HepG2 (cell line): ENCODE measurements around the gene HTR4. TPM values are rescaled to one million over a fixed set of nuclear protein-coding genes. Genes with fewer than 3 reads are reported as not detected.

ENCODE experiments used
- ATAC-seq: fragments of 200-7000 bp; cut with Tn5 transposase; 3 replicates; pipeline ENCODE4 v1.9.1; 2020; ENCODE audit warnings: mild to moderate bottlenecking, moderate library complexity
- BruUV-seq: library from RNA; stranded (reverse); fragments of 400-500 nt; replicated peaks from 2 replicates; lab custom pipeline; 2021; lab: Mats Ljungman, UMichigan
- CTCF ChIA-PET: fragments of 300-600 bp; formaldehyde crosslinking; extraction: SDS; loops from one replicate; lab custom pipeline; 2021; ENCODE audit warnings: low total read pairs, inconsistent platforms, low intra/inter-chr PET ratio; lab: Yijun Ruan, JAX
- POLR2A ChIA-PET: fragments of 350-600 bp; sonication (Branson Sonifier 250); formaldehyde crosslinking; loops from one replicate; lab custom pipeline; 2020; ENCODE audit warnings: antibody characterized with exemption, inconsistent platforms; lab: Yijun Ruan, JAX
- DNase-seq: peaks from one replicate; pipeline ENCODE4 v3.0.0-alpha.2; 2015; ENCODE audit warnings: low spot score
- FAIRE-seq: peaks from 3 replicates; lab custom pipeline; 2011; peaks lifted over from hg19 to GRCh38; lab: Jason Lieb, UNC
- H2AFZ ChIP-seq: one replicate; pipeline ENCODE4 v1.6.1; 2011; ENCODE audit warnings: low read length, inconsistent platforms
- H3K27ac ChIP-seq: fragments of 300-600 bp; 3 replicates; pipeline ENCODE4 v1.8.0; 2011; ENCODE audit warnings: mixed run types, mild to moderate bottlenecking, mixed read lengths, low read length, inconsistent platforms; ENCODE audit not compliant: insufficient read depth; ENCODE audit errors: extremely low read length
- H3K27me3 ChIP-seq, 2 experiments: fragments of 200-600 bp in 1 of 2; 2 replicates in 1 of 2; 3 replicates in 1 of 2; pipeline versions ENCODE4 v1.6.0 to v1.8.0; 2011; ENCODE audit warnings: low read length in 2 of 2, mild to moderate bottlenecking in 2 of 2, moderate library complexity in 2 of 2, inconsistent platforms in 1 of 2; ENCODE audit not compliant: insufficient read depth in 2 of 2, control insufficient read depth in 1 of 2
- H3K36me3 ChIP-seq, 2 experiments: fragments of 200-600 bp in 1 of 2; replicated peaks in 1 of 2; 2 replicates in 1 of 2; 3 replicates in 1 of 2; pipeline versions ENCODE4 v1.5.1 to v1.8.0; 2011; ENCODE audit warnings: low read length in 2 of 2, inconsistent platforms in 1 of 2; ENCODE audit not compliant: insufficient read depth in 2 of 2, control insufficient read depth in 1 of 2
- H3K4me1 ChIP-seq: 2 replicates; pipeline ENCODE4 v1.5.1; 2012; ENCODE audit warnings: low read length, inconsistent platforms; ENCODE audit not compliant: insufficient read depth
- H3K4me2 ChIP-seq: 2 replicates; pipeline ENCODE4 v1.6.0; 2011; ENCODE audit warnings: low read depth, low read length, inconsistent platforms
- H3K4me3 ChIP-seq, 3 experiments: fragments of 200-600 bp in 1 of 3; sonication (generic), shearing (Covaris generic) in 1 of 3; replicated peaks in 1 of 3; 2 replicates each; pipeline ENCODE4 v1.5.1; 2011 to 2016; ENCODE audit warnings: low read length in 3 of 3, inconsistent platforms in 2 of 3, low read depth in 2 of 3, mild to moderate bottlenecking in 2 of 3, control low read depth in 1 of 3, mixed read lengths in 1 of 3; ENCODE audit not compliant: insufficient read depth in 1 of 3
- H3K79me2 ChIP-seq: one replicate; pipeline ENCODE4 v1.6.1; 2011; ENCODE audit warnings: low read length, inconsistent platforms; ENCODE audit not compliant: insufficient read depth
- H3K9ac ChIP-seq: 2 replicates; pipeline ENCODE4 v1.6.0; 2011; ENCODE audit warnings: mild to moderate bottlenecking, low read depth, low read length, inconsistent platforms; ENCODE audit not compliant: insufficient read depth
- H3K9me3 ChIP-seq: 2 replicates; pipeline ENCODE4 v1.5.1; 2012; ENCODE audit warnings: mild to moderate bottlenecking, low read length
- H4K20me1 ChIP-seq: 2 replicates; pipeline ENCODE4 v1.6.0; 2011; ENCODE audit warnings: inconsistent platforms, mild to moderate bottlenecking, low read length, moderate library complexity; ENCODE audit not compliant: insufficient read depth
- ATF3 ChIP-seq: sonication (generic); formaldehyde crosslinking; IDR thresholded peaks from 2 replicates; pipeline ENCODE4 v1.4.0; 2020; ENCODE audit warnings: missing genetic modification reagents
- HNF1A ChIP-seq, 2 experiments: sonication (generic) in 1 of 2; formaldehyde crosslinking in 1 of 2; IDR thresholded peaks; 2 replicates each; pipeline versions ENCODE4 v1.4.0 to v1.6.1; 2016 to 2020; ENCODE audit warnings: borderline replicate concordance in 1 of 2, low read depth in 1 of 2, mild to moderate bottlenecking in 1 of 2, missing genetic modification reagents in 1 of 2
- ISX ChIP-seq: sonication (generic); formaldehyde crosslinking; conservative IDR thresholded peaks from 2 replicates; pipeline ENCODE4 v1.5.0; 2020; ENCODE audit warnings: missing genetic modification reagents
- PCBP1 ChIP-seq: fragments of 200-400 bp; formaldehyde crosslinking; IDR thresholded peaks from 2 replicates; pipeline ENCODE4 v1.6.1; 2017; ENCODE audit warnings: mild to moderate bottlenecking, low read depth, low read length, borderline replicate concordance
- PLSCR1 ChIP-seq: sonication (generic); formaldehyde crosslinking; IDR thresholded peaks from 2 replicates; pipeline ENCODE4 v1.5.0; 2020; ENCODE audit warnings: missing genetic modification reagents, mild to moderate bottlenecking, borderline replicate concordance
- SOX13 ChIP-seq, 3 experiments: fragments of 450-650 bp in 1 of 3; sonication (generic) in 1 of 3; formaldehyde crosslinking in 1 of 3; IDR thresholded peaks in 2 of 3; conservative IDR thresholded peaks in 1 of 3; 2 replicates each; pipeline versions ENCODE4 v1.5.0 to v1.6.1; 2016 to 2020; ENCODE audit warnings: antibody characterized with exemption in 1 of 3, mild to moderate bottlenecking in 1 of 3, missing compliant biosample characterization in 1 of 3, missing genetic modification reagents in 1 of 3, moderate library complexity in 1 of 3
- ZBTB3 ChIP-seq: sonication (generic); formaldehyde crosslinking; IDR thresholded peaks from 2 replicates; pipeline ENCODE4 v1.4.0; 2020; ENCODE audit warnings: low read depth, mild to moderate bottlenecking, moderate library complexity, missing genetic modification reagents, borderline replicate concordance
- ZFYVE20 ChIP-seq: sonication (generic); formaldehyde crosslinking; IDR thresholded peaks from 2 replicates; pipeline ENCODE4 v1.8.0; 2023; ENCODE audit warnings: low read depth, mild to moderate bottlenecking, moderate library complexity, missing genetic modification reagents, borderline replicate concordance
- ZKSCAN1 ChIP-seq: fragments of 150-350 bp; IDR thresholded peaks from 2 replicates; pipeline ENCODE4 v1.6.1; 2014; ENCODE audit warnings: low read length
- ZNF549 ChIP-seq: sonication (generic); formaldehyde crosslinking; IDR thresholded peaks from 2 replicates; pipeline ENCODE4 v1.5.0; 2020; ENCODE audit warnings: missing genetic modification reagents
- ZNF563 ChIP-seq: sonication (generic); formaldehyde crosslinking; IDR thresholded peaks from 2 replicates; pipeline ENCODE4 v1.8.0; 2022; ENCODE audit warnings: mild to moderate bottlenecking, moderate library complexity, missing genetic modification reagents
- ZNF652 ChIP-seq: IDR thresholded peaks from 2 replicates; pipeline ENCODE4 v1.6.1; 2016; ENCODE audit warnings: low read depth, borderline replicate concordance
- WGBS: methylation state at CpG from one replicate; pipeline ENCODE4 v1.1.6; 2017; ENCODE audit warnings: low lambda C conversion rate; 5-methylcytosine and 5-hydroxymethylcytosine counted together
- in situ Hi-C: cut with HindIII; loops from 2 replicates; pipeline ENCODE4 v1.10.0; 2017; ENCODE audit warnings: low pct_unique_long_range_greater_than_20kb; ENCODE audit not compliant: extremely low pct_ligation_motif_present
- intact Hi-C: fragments of 100-400 bp; cut with micrococcal nuclease; formaldehyde crosslinking; loops from one replicate; pipeline ENCODE4 v1.10.0; 2022; ENCODE audit not compliant: unreplicated experiment
- polyA plus RNA-seq, 8 experiments: library from polyadenylated mRNA; depleted of rRNA in 3 of 8; stranded (reverse) in 7 of 8; unstranded in 1 of 8; fragments of >200 nt; fragmentation: Illumina TruSeq in 4 of 8; extraction: Trizol in 4 of 8; gene quantifications; 2 replicates each; pipeline versions ENCODE4 v1.2.1 to v1.2.3, GENCODE V29; 2011 to 2016; ENCODE audit warnings: low read depth in 4 of 8, missing spikeins in 1 of 8, mixed read lengths in 1 of 8; ENCODE audit not compliant: insufficient read depth in 1 of 8
- total RNA-seq, 5 experiments: library from RNA; depleted of rRNA; stranded (reverse); fragments of >200 nt; fragmentation: Illumina TruSeq; extraction: Trizol; gene quantifications; 2 replicates each; pipeline ENCODE4 v1.2.3, GENCODE V29; 2016; ENCODE audit warnings: low read depth in 1 of 5

The HTR4 gene
- total and polyA plus RNA-seq, 2 of the 13 experiments (the other 11 are each of a cell fraction or from before 2014, with no cell fraction given): not detected

GRCh38 chr5:148623101-148623500, 31.2 kb downstream of the HTR4 start (continued):
- TF ChIP-seq SOX13 (IDR thresholded peaks at IDR 0.05) (no peak), SOX13 (CRISPR knock-in tag; conservative IDR thresholded peaks at IDR 0.05 in 1 of 2, IDR thresholded peaks at IDR 0.05 in 1 of 2) (no peak), ZNF549 (CRISPR knock-in tag) (no peak)

GRCh38 chr5:148620696-148621095, 33.6 kb downstream of the HTR4 start:
- in situ Hi-C loops (no loop called here), intact Hi-C loops (no loop called here)
- Histone ChIP-seq H3K4me2 (no peak overlapping the region), H2AFZ (no peak overlapping the region), H3K79me2 (no peaks in the 10 kb centered on the region), H3K4me3 (no peak overlapping the region), H3K9me3 (no peaks in the 10 kb centered on the region), H3K4me1 (no peaks in the 10 kb centered on the region), H3K27ac (no peak overlapping the region), H3K27me3 (no peaks in the 10 kb centered on the region), H4K20me1 (no peaks in the 10 kb centered on the region), H3K9ac (no peak overlapping the region), H3K36me3 (no peaks in the 10 kb centered on the region)
- CTCF ChIA-PET: no interaction called here
- no TSS peak for BruUV-seq
- 9% methylated on average over 2 of the region's 2 CpGs for WGBS
- ATAC-seq (no peak), DNase-seq (no peak), FAIRE-seq (no peak)
- POLR2A ChIA-PET: no interaction called here
- TF ChIP-seq ZNF652 (CRISPR knock-in tag): no peak
- no peak for TF ChIP-seq ZFYVE20 (CRISPR knock-in tag)
- no peak for TF ChIP-seq PLSCR1 (CRISPR knock-in tag)
- TF ChIP-seq HNF1A (IDR thresholded peaks at IDR 0.05; ENCODE audit: low read depth): no peak
- TF ChIP-seq HNF1A (CRISPR knock-in tag; IDR thresholded peaks at IDR 0.05; ENCODE audit: borderline replicate concordance): no peak
- TF ChIP-seq ZKSCAN1: no peak
- TF ChIP-seq ZNF563 (CRISPR knock-in tag): no peak
- TF ChIP-seq ISX (CRISPR knock-in tag): no peak
- no peak for TF ChIP-seq PCBP1
- no peak for TF ChIP-seq ZBTB3 (CRISPR knock-in tag)
- TF ChIP-seq ATF3 (CRISPR knock-in tag): no peak
